GM21528 (cell line): ENCODE results near the gene SLC9A4.
"Not testable (repeated sequence)": the region's sequence is repeated elsewhere in the genome, so short reads cannot be mapped to it uniquely, and the experiment has no call there.

ENCODE experiments used
- ATAC-seq: cut with Tn5 transposase; IDR thresholded peaks from one replicate; pipeline ENCODE4 v1.9.1; 2021; ENCODE audit warnings: mild to moderate bottlenecking, moderate library complexity; ENCODE audit not compliant: unreplicated experiment, low FRiP score

SLC9A4 gene

GRCh38 chr2:102527086-102527485 lies 54.1 kb downstream of the SLC9A4 start:
- ATAC-seq: no peak

DNA sequence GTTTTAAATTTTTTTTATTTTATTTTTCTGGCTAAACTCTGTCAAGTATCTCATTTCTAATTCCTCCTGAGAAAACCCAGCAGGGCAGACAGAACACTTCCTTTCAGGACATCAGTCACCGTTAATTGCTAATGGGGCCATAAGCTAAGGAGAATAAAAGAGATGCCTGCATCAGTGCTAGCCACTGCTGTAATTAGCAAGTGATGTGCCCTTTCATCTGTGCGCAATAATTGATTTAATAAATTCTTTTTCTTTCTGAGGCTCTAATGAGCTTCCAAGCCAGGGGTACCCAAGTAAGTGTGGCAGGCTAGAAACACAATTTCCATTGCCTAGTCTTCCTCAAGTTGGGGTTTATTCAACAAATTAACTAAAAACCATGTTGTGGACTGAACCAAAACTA lies 65.5 kb downstream of the SLC9A4 start:
- ATAC-seq: no peak

DNA sequence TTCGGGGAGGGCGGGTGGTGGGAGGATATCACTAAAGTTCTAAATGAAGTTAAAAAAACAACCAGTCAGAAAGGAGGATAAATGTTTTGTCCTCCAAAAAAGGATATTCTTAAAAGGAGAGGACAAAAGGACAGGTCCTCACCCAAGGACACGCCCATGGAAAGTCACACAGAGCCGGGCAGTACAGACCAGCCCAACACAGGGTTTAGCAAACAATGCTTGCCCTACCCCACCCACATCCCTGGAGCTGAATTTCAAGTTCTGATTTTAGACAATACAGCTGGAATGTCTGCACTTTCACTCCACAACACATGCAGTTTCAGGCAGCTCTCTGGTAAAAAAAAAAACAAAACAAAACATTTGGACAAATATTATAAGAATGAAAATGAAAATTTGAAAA lies 67.9 kb downstream of the SLC9A4 start:
- ATAC-seq: no peak

DNA sequence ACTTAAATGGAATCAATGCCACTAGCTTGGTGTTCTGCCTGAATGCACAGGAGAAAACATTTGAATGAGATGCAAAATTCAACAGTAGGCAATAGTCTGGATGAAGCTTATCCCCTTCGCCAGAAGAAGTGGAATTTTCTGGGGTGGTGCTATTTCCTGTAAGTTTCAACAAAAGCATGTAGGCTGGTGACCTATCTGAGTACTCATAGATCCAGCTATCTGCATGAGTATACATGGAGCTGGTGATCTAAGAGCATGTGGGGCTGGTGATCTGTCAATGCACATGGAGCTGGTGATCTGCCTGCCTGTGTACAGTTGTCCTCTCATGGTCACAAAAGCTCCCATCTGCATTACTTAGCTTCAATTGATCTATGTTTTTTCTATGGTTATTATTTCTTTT lies 71.2 kb downstream of the SLC9A4 start:
- no peak for ATAC-seq

GRCh38 chr2:102547462-102547861 lies 74.4 kb downstream of the SLC9A4 start:
- ATAC-seq: no peak

DNA sequence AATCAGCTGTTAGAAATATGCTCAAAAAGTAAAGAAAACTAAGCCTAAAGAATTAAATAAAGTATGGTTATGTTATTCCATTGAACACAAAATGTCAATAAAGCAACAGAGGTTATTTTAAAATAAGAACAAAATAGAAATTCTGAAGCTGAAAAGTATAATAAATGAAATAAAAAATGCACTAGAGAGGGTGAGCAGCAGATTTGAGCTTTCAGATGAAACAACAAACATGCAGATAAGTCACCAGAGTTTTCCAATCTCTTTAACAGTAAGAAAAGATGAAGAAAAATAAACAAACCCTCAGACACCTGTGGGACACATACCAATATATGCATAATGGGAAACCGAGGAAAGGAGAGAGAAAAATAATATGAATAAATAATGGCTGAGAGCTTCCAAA lies 76.0 kb downstream of the SLC9A4 start:
- ATAC-seq: no peak

GRCh38 chr2:102550151-102550550 lies 77.1 kb downstream of the SLC9A4 start:
- no peak for ATAC-seq

- ATAC-seq: no peak
These were observed 78.5 kb downstream of the SLC9A4 start for GRCh38 chr2:102551329-102552096.

DNA sequence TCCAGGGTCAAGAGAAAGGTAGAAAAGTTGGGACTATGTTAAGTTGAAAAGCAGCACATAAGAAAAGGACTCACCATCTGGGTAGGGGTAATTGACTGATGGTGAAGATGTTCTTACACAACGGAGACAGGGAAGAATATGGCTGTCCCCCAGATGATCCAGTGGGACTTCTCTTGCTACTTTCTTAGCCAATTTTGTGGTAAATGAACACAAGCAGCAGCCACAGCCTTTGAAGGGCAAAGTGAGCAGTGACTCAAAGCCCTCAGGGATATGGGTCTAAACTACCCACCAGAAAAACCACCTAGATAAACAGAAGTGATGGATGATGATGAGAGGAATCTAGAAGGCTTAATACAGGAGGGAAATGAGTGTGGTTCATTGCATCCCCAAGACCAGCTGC lies 80.6 kb downstream of the SLC9A4 start:
- ATAC-seq: no peak

- ATAC-seq: no peak
These were observed 85.4 kb downstream of the SLC9A4 start for GRCh38 chr2:102558463-102558862.

- ATAC-seq: not testable (repeated sequence)
These were observed 89.5 kb downstream of the SLC9A4 start for GRCh38 chr2:102562542-102562941.

GRCh38 chr2:102575888-102576287 lies 102.9 kb downstream of the SLC9A4 start:
- ATAC-seq: no peak

GRCh38 chr2:102578376-102578775 lies 105.3 kb downstream of the SLC9A4 start:
- ATAC-seq: no peak

DNA sequence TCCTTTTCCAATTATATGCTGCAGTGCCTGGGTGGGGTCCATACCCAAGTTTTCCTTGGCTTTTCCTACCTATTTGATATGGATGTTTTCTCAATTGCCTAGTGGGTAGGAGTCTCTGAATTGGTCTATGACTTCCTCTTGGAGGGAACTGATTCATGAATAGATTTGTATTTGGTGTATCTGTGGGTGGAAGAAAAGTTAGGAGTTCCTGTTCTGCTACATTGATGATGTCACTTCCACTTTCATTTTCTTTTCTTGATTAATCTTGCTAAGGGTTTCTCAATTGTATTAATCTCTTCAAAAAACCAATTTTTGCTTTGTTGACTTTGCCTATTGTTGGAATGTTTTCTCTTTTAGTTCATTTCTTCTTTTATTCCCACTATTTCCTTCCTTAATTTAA lies 108.9 kb downstream of the SLC9A4 start:
- ATAC-seq: no peak

DNA sequence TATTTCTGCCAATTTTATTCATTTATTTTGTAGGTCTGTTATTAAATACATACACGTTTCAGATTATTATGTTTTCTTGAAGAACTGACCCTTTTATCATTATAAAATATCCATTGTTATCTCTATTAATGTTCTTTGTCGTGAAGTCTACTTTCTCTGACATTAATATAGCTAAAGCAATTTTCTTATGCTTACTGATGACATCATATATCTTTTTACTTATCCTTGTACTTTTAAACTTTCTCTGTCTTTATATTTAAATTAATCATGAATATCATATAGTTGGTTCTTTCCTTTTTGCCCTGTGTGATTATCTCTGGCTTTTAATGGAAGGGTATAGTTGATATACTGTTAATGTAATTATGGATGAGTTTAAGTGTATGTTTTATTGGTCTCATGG lies 109.8 kb downstream of the SLC9A4 start:
- ATAC-seq: no peak
